ENCODE results near the gene CAPRIN2. TPM values are rescaled to one million over a fixed set of nuclear protein-coding genes. Genes with fewer than 3 reads are reported as not detected.

CAPRIN2 gene
- total and polyA plus RNA-seq, 2 of the 8 experiments (the other 6 are each of a cell fraction or from before 2014, with no cell fraction given), result 24.8 to 52.0 TPM

GRCh38 chr12:30796891-30797371, 42.2 kb upstream of the CAPRIN2 start:
- H2BK20ac ChIP-seq (ENCODE audit: low read length), result no peak overlapping the region
- H3K56ac ChIP-seq (replicated peaks; ENCODE audit: insufficient read length, low read depth, low read length), result no peak overlapping the region
- peak; percentile 32 for FAIRE-seq
- no peaks in the 10 kb centered on the region for H3K9me3 ChIP-seq (ENCODE audit: insufficient read depth in 2 of 2, low read depth in 1 of 2, low read length in 1 of 2)
- ChIA-PET CTCF (ENCODE audit: partially characterized antibody) (interaction anchor here (0.8 to 2.2 kb wide), 7 partner anchors 10 to 338 kb away, joined by 3 to 13 read pairs (median 6); partner anchors contain the start of genes CAPRIN2 and IPO8), POLR2A (ENCODE audit: partially characterized antibody) (interaction anchor here (1.0 to 2.8 kb wide), 5 partner anchors 9 to 1416 kb away, joined by 3 to 22 read pairs (median 5); partner anchors contain the start of genes CAPRIN2, ERGIC2 and IPO8)
- peak overlapping the region; percentile 77 to 82 for H3K4me2 ChIP-seq (ENCODE audit: insufficient read depth in 1 of 2, low read depth in 2 of 2, low read length in 2 of 2)
- no peak overlapping the region for H3K27ac ChIP-seq (ENCODE audit: low read depth, low read length)
- peak overlapping the region in 1 of 4 experiments; percentile 47; a peak in 2 of 7 replicates for H3K9ac ChIP-seq (replicated peaks in 1 of 4; ENCODE audit: extremely low read depth in 1 of 4, low read depth in 3 of 4, low read length in 3 of 4)
- H3K4me1 ChIP-seq (replicated peaks in 1 of 4; ENCODE audit: control insufficient read depth in 3 of 4, insufficient read depth in 4 of 4, low read length in 3 of 4), result peaks cover 13 to 22% (median 18%) of the 10 kb centered on the region in 4 experiments
- DNase-seq (ENCODE audit: low read depth in 1 of 2, low spot score in 2 of 2), result peak in 1 of 2 experiments; percentile 66
- 30% methylated on average over 19 of the region's 22 CpGs; no CpG with 5 or more reads in 1 of the 2 experiments for WGBS, 2 experiments (ENCODE audit: extremely low coverage in 1 of 2, insufficient coverage in 1 of 2, insufficient read length in 1 of 2, insufficient replicate concordance in 2 of 2, low coverage in 1 of 2, low lambda C conversion rate in 2 of 2, missing lambda C conversion rate in 1 of 2)
- H2BK120ac ChIP-seq (replicated peaks; ENCODE audit: low read depth, low read length), result no peak overlapping the region
- H2AK5ac ChIP-seq (ENCODE audit: low read depth, low read length), result no peak overlapping the region
- H3K4ac ChIP-seq (replicated peaks; ENCODE audit: insufficient read length, low read depth, low read length), result no peak overlapping the region
- H3K23me2 ChIP-seq (ENCODE audit: low read depth, low read length), result peaks cover 15% of the 10 kb centered on the region
- H3K79me1 ChIP-seq (ENCODE audit: low read depth, low read length), result no peaks in the 10 kb centered on the region; the same call in 1 of the 2 replicates
- H4K5ac ChIP-seq (ENCODE audit: insufficient read length, low read depth, low read length), result no peak overlapping the region
- H4K20me1 ChIP-seq (replicated peaks in 1 of 2; ENCODE audit: control insufficient read depth in 1 of 2, insufficient read depth in 2 of 2, low read length in 2 of 2), result no peaks in the 10 kb centered on the region
- H3K23ac ChIP-seq (ENCODE audit: insufficient read length), result no peak overlapping the region
- TF ChIP-seq E2F6 (IDR thresholded peaks at IDR 0.05), result peak; percentile 44; the same call in 1 of the 2 replicates
- no peak for TF ChIP-seq FOSL1 (IDR thresholded peaks at IDR 0.05; ENCODE audit: insufficient read depth, low read depth, low read length)
- TF ChIP-seq PHF8 (conservative IDR thresholded peaks at IDR 0.05; ENCODE audit: low read depth, low read length), result 0 out of 2 replicates have a peak, but pooled peaks have one; percentile 4
- no peak for TF ChIP-seq SP1 (IDR thresholded peaks at IDR 0.05; ENCODE audit: low read depth, low read length)
- TF ChIP-seq HDAC2 (IDR thresholded peaks at IDR 0.05; ENCODE audit: borderline replicate concordance in 1 of 2, low read depth in 2 of 2, low read length in 2 of 2), result no peak
- TF ChIP-seq, protein P1, sequence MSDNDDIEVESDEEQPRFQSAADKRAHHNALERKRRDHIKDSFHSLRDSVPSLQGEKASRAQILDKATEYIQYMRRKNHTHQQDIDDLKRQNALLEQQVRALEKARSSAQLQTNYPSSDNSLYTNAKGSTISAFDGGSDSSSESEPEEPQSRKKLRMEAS (IDR thresholded peaks at IDR 0.05), result peak; percentile 50; the same call in 1 of the 2 replicates
- peak overlapping the region; percentile 52 to 79 (median 58) for H3K4me3 ChIP-seq (ENCODE audit: extremely low read depth in 1 of 4, insufficient read depth in 2 of 4, low read depth in 3 of 4, low read length in 4 of 4)
- H3K27me3 ChIP-seq (replicated peaks in 1 of 4; ENCODE audit: control insufficient read depth in 3 of 4, extremely low read depth in 1 of 4, insufficient read depth in 3 of 4, low read length in 3 of 4), result peaks cover 0 to 10% (median 4%) of the 10 kb centered on the region in 4 experiments; a peak in 6 of 7 replicates
- peak overlapping the region; percentile 90; the same call in 1 of the 2 replicates for H2BK12ac ChIP-seq (ENCODE audit: low read depth, low read length)
- peak overlapping the region; percentile 96 for H2AFZ ChIP-seq (ENCODE audit: low read length)
- no peak overlapping the region for H2BK15ac ChIP-seq (ENCODE audit: low read length)
- no peak overlapping the region for H4K8ac ChIP-seq (ENCODE audit: extremely low read depth, insufficient read depth, low read length)
- H3K18ac ChIP-seq (ENCODE audit: extremely low read depth, low read length), result peak overlapping the region; percentile 78
- H3K14ac ChIP-seq (ENCODE audit: insufficient read length), result no peak overlapping the region
- H2BK5ac ChIP-seq (ENCODE audit: low read depth, low read length), result no peak overlapping the region
- peak overlapping the region; percentile 22 for H4K91ac ChIP-seq (replicated peaks; ENCODE audit: insufficient read length, low read length)
- H3K36me3 ChIP-seq (ENCODE audit: control insufficient read depth in 2 of 4, insufficient read depth in 4 of 4, low read length in 3 of 4), result peaks cover 0 to 6% (median 2%) of the 10 kb centered on the region in 4 experiments; a peak in 4 of 8 replicates
- no peaks in the 10 kb centered on the region for H3K79me2 ChIP-seq (ENCODE audit: control insufficient read depth in 1 of 2, insufficient read depth in 2 of 2, low read length in 2 of 2)

Measured in H1 (cell line).